ENCODE data around the gene RIPK1. TPM values are rescaled to one million over a fixed set of nuclear protein-coding genes. Genes with fewer than 3 reads are reported as not detected.
"Not testable (repeated sequence)": the region's sequence is repeated elsewhere in the genome, so short reads cannot be mapped to it uniquely, and the experiment has no call there.

RIPK1 gene
- total RNA-seq, 4 donors from 2014 or later = 25.6 to 37.6 (median 32.2) TPM

GRCh38 chr6:3041147-3041546 is 27.1 kb upstream of the RIPK1 start:
- Histone ChIP-seq H3K27me3 (no peaks in the 10 kb centered on the region), H3K36me3 (no peaks in the 10 kb centered on the region)
- no peak for DNase-seq (ENCODE audit: low spot score in 2 of 2)

GRCh38 chr6:3041606-3042005 is 26.7 kb upstream of the RIPK1 start:
- 72% methylated on average over 2 of the region's 2 CpGs for WGBS
- no peaks in the 10 kb centered on the region for H3K9me3 ChIP-seq
- no peaks in the 10 kb centered on the region for H3K36me3 ChIP-seq
- no peaks in the 10 kb centered on the region for H3K4me1 ChIP-seq
- H3K27me3 ChIP-seq = no peaks in the 10 kb centered on the region
- TF ChIP-seq CTCF (IDR thresholded peaks at IDR 0.05) (no peak), POLR2A (IDR thresholded peaks at IDR 0.05) (no peak), POLR2AphosphoS5 (IDR thresholded peaks at IDR 0.05) (no peak), EP300 (IDR thresholded peaks at IDR 0.05) (no peak)
- no peak overlapping the region for H3K4me3 ChIP-seq
- DNase-seq (ENCODE audit: low spot score in 2 of 2) = no peak
- H3K27ac ChIP-seq = no peak overlapping the region

More at GRCh38 chr6:3041147-3041546, 27.1 kb upstream of the RIPK1 start:
- TF ChIP-seq CTCF (IDR thresholded peaks at IDR 0.05) (no peak), POLR2AphosphoS5 (IDR thresholded peaks at IDR 0.05) (no peak), POLR2A (IDR thresholded peaks at IDR 0.05) (no peak), EP300 (IDR thresholded peaks at IDR 0.05) (no peak)
- Histone ChIP-seq H3K4me1 (no peaks in the 10 kb centered on the region), H3K4me3 (no peak overlapping the region), H3K9me3 (no peaks in the 10 kb centered on the region), H3K27ac (no peak overlapping the region)
- WGBS = 93% methylated on average over 3 of the region's 3 CpGs

- DNase-seq (ENCODE audit: low spot score in 2 of 2) = no peak
- 68% methylated on average over 5 of the region's 5 CpGs for WGBS
- no peak overlapping the region for H3K27ac ChIP-seq
- TF ChIP-seq CTCF (IDR thresholded peaks at IDR 0.05) (no peak), POLR2AphosphoS5 (IDR thresholded peaks at IDR 0.05) (no peak), POLR2A (IDR thresholded peaks at IDR 0.05) (no peak)
- no peak overlapping the region for H3K4me3 ChIP-seq
- no peaks in the 10 kb centered on the region for H3K4me1 ChIP-seq
- H3K9me3 ChIP-seq = no peaks in the 10 kb centered on the region
- no peaks in the 10 kb centered on the region for H3K27me3 ChIP-seq
- H3K36me3 ChIP-seq = no peaks in the 10 kb centered on the region
These were observed 22.9 kb upstream of the RIPK1 start for GRCh38 chr6:3045369-3045768.

- Histone ChIP-seq H3K4me3 (no peak overlapping the region), H3K36me3 (no peaks in the 10 kb centered on the region), H3K4me1 (no peaks in the 10 kb centered on the region), H3K27me3 (no peaks in the 10 kb centered on the region), H3K27ac (no peak overlapping the region), H3K9me3 (no peaks in the 10 kb centered on the region)
- TF ChIP-seq CTCF (IDR thresholded peaks at IDR 0.05) = no peak
- no peak for TF ChIP-seq POLR2AphosphoS5 (IDR thresholded peaks at IDR 0.05)
- TF ChIP-seq EP300 (IDR thresholded peaks at IDR 0.05) = no peak
- TF ChIP-seq POLR2A (IDR thresholded peaks at IDR 0.05) = no peak
- 69% methylated on average over 1 of the region's 1 CpG for WGBS
- no peak for DNase-seq (ENCODE audit: low spot score in 2 of 2)
These were observed 22.5 kb upstream of the RIPK1 start for GRCh38 chr6:3045777-3046176.

- no peak for TF ChIP-seq EP300 (IDR thresholded peaks at IDR 0.05)
- TF ChIP-seq POLR2A (IDR thresholded peaks at IDR 0.05) = no peak
- no peak for TF ChIP-seq POLR2AphosphoS5 (IDR thresholded peaks at IDR 0.05)
- no peak for TF ChIP-seq CTCF (IDR thresholded peaks at IDR 0.05)
- Histone ChIP-seq H3K4me3 (no peak overlapping the region), H3K27me3 (no peaks in the 10 kb centered on the region), H3K4me1 (no peaks in the 10 kb centered on the region), H3K36me3 (no peaks in the 10 kb centered on the region), H3K27ac (no peak overlapping the region), H3K9me3 (no peaks in the 10 kb centered on the region)
- 67% methylated on average over 3 of the region's 3 CpGs for WGBS
- DNase-seq (ENCODE audit: low spot score in 2 of 2) = no peak
These were observed 22.0 kb upstream of the RIPK1 start for GRCh38 chr6:3046295-3046694.

GRCh38 chr6:3048009-3048408 is 20.3 kb upstream of the RIPK1 start:
- not testable (repeated sequence) for H3K27me3 ChIP-seq; H3K4me1 ChIP-seq; H3K36me3 ChIP-seq; DNase-seq (ENCODE audit: low spot score in 2 of 2); H3K4me3 ChIP-seq; H3K27ac ChIP-seq; H3K9me3 ChIP-seq
- WGBS = 95% methylated on average over 4 of the region's 4 CpGs
